T-helper 17 cell (primary cell): ENCODE measurements around the gene WNT9A. TPM values are rescaled to one million over a fixed set of nuclear protein-coding genes. Genes with fewer than 3 reads are reported as not detected.

Source experiments
- ATAC-seq: fragments of 150-1000 bp; cut with Tn5 transposase; 2 replicates; pipeline ENCODE4 v1.10.0; 2021; ENCODE audit warnings: mild to moderate bottlenecking, moderate library complexity
- DNase-seq, 3 donors: peaks; one replicate each; pipeline versions ENCODE4 v3.0.0 to v3.0.0-alpha.2; 2020 to 2021
- H3K9me3 ChIP-seq: one replicate; pipeline ENCODE4 v1.7.0; 2013; ENCODE audit warnings: low read length, mild to moderate bottlenecking; ENCODE audit not compliant: control insufficient read depth, poor library complexity, severe bottlenecking
- H3K27ac Mint-ChIP-seq: one replicate; pipeline ENCODE4 v1.8.0; 2022; ENCODE audit warnings: mild to moderate bottlenecking, moderate library complexity, mixed read lengths
- H3K27me3 Mint-ChIP-seq: one replicate; pipeline ENCODE4 v1.8.0; 2022; ENCODE audit warnings: mixed read lengths
- H3K36me3 Mint-ChIP-seq: one replicate; pipeline ENCODE4 v1.8.0; 2022; ENCODE audit warnings: low read depth, mixed read lengths
- H3K4me1 Mint-ChIP-seq: one replicate; pipeline ENCODE4 v1.8.0; 2022; ENCODE audit warnings: mild to moderate bottlenecking, mixed read lengths
- H3K4me3 Mint-ChIP-seq: one replicate; pipeline ENCODE4 v1.8.0; 2022; ENCODE audit warnings: mild to moderate bottlenecking, moderate library complexity, mixed read lengths
- total RNA-seq, 4 donors: library from RNA in 2 of 4; stranded (reverse) in 2 of 4; gene quantifications; one replicate each; pipeline ENCODE4 v1.2.3 and lab custom pipeline; 2022 to 2026

WNT9A gene
- total RNA-seq, 2 donors from 2014 or later, result 0.10 to 0.18 TPM

DNA sequence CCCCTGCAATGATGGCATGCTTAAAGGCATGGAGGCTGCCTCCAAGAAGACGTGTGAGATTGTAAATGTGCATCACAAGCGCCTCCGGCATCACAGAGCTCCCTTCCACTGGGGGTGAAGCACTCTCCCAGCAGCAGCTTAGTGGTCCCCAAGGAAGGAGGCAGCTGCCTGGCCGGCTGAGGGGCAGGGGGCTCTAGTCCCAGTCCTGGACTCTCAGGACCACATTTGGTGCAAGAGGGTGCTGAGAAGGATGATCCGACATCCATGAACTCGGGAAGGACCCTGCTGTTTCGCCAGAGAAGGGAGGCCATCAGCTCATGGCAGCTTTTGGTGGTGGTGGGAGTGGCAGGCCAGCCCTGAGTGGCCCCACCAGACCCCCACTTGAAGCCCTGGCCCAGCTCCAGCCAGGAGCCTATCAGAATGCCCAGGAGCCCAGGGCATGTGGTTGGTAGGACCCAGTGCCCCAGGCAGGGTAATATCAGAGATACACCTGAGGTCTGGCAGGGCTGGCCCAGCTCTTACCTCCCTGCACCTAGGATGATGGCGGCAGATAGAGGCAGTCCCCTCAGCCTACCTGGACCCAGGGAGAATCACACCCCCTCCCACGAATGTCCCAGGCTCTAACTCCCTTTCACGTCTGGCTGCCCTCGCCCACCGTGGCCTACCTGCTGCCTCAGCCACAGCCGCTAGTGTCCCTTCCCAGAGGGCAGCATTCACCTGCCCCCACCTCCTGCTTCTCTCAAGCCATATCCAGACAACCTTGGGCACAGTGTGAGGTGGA lies 2.4 kb upstream of the WNT9A start:
- Mint-ChIP-seq H3K36me3 (no peaks in the 10 kb centered on the region), H3K27me3 (peaks cover 37% of the 10 kb centered on the region), H3K4me3 (no peak overlapping the region), H3K4me1 (peaks cover 11% of the 10 kb centered on the region), H3K27ac (no peak overlapping the region)
- ATAC-seq (no peak), DNase-seq (no peak)
- H3K9me3 ChIP-seq, result no peaks in the 10 kb centered on the region

DNA sequence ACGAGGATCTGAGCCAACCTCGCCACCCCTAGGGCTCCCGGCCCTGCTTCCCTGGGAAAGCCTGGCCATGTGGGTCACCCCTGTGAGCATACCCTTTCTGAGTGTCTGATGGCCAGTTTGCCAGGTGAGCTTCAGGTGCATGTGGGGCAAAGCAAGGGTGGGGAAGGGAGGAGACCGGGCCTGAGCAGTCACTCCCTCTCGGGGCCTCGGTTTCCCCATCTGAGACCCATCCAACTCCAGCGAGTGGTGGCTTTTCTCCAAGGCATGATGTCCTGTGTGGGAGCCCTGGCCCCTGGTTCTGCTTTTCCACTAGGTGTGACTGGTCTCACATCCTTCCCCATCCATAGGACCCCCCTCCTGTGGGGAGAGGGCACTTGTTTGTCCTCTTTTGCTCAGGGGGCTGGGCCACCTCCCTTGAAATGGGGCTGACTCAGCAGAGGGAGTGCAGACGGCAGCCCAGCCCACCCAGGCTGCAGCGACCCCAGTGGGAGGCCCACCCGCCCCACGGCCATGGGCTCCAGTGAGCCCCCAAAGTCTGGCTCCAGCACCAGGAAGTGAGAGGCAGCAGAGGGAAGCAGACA lies 1.7 kb upstream of the WNT9A start:
- ATAC-seq, result no peak

DNA sequence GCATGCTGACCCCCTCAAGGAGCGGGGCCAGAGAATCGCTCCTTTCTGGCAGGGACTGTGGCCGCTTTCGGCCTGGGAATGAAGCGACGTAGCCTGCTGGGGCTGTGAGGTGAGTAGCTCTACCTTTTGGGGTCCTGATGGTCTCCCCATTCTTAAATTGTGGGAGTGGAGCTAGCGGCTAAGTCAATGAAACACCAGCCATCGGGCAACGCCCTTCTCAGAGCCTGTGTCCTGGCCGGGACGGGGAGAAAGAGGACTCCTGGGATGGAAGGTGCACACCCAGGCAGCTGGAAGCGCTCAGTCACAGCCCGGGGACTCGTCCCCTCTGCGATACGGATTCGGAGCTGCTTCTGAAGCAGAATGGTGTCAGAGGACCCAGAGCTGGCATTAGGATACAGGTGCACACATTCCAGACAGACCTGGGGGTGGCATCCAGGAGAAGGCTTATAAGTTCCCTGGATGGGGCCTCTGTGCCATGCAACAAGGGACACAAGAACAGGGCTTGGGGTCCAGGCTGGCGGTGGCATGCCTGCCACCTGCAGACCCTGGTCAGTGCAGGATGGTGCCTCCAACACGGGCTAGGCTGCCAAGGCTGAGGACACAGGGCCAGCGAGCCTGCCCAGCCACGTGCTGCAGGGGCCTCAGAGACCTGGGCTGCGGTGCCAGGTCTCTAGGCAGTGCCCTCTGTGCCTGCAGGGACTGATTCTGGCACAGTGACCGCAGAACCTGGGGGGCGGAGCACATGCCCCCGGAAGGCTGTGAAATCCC lies 945 bp upstream of the WNT9A start:
- no peaks in the 10 kb centered on the region for H3K9me3 ChIP-seq
- no peak for DNase-seq
- Mint-ChIP-seq H3K27ac (no peak overlapping the region), H3K36me3 (peaks cover 3% of the 10 kb centered on the region), H3K4me1 (peaks cover 10% of the 10 kb centered on the region), H3K27me3 (peaks cover 26% of the 10 kb centered on the region), H3K4me3 (peak overlapping the region; percentile 78)
- ATAC-seq, result no peak

More for the DNA sequence above, 1.7 kb upstream of the WNT9A start:
- Mint-ChIP-seq H3K4me3 (no peak overlapping the region), H3K27me3 (peaks cover 34% of the 10 kb centered on the region), H3K27ac (no peak overlapping the region), H3K4me1 (peaks cover 11% of the 10 kb centered on the region), H3K36me3 (no peaks in the 10 kb centered on the region)
- DNase-seq, result no peak
- H3K9me3 ChIP-seq, result no peaks in the 10 kb centered on the region

- ATAC-seq, result peak; percentile 6
- peak overlapping the region; percentile 87 for H3K4me3 Mint-ChIP-seq
- DNase-seq, result no peak
These were observed 401 bp downstream of the WNT9A start for GRCh38 chr1:227947386-227947675.

GRCh38 chr1:227946624-227947385 lies 927 bp downstream of the WNT9A start:
- Mint-ChIP-seq H3K36me3 (peaks cover 3% of the 10 kb centered on the region), H3K4me3 (peak overlapping the region; percentile 87), H3K27ac (no peak overlapping the region), H3K27me3 (peaks cover 19% of the 10 kb centered on the region), H3K4me1 (peaks cover 9% of the 10 kb centered on the region)
- DNase-seq, result peak; percentile 24 to 50 (median 42)
- ATAC-seq, result peak; percentile 73
- no peaks in the 10 kb centered on the region for H3K9me3 ChIP-seq

More at GRCh38 chr1:227947386-227947675, 401 bp downstream of the WNT9A start:
- H3K27me3 Mint-ChIP-seq, result peaks cover 19% of the 10 kb centered on the region
- peaks cover 3% of the 10 kb centered on the region for H3K36me3 Mint-ChIP-seq
- no peak overlapping the region for H3K27ac Mint-ChIP-seq
- H3K4me1 Mint-ChIP-seq, result peaks cover 9% of the 10 kb centered on the region
- no peaks in the 10 kb centered on the region for H3K9me3 ChIP-seq

- Mint-ChIP-seq H3K27me3 (peaks cover 19% of the 10 kb centered on the region), H3K27ac (no peak overlapping the region), H3K4me1 (peaks cover 9% of the 10 kb centered on the region), H3K36me3 (peaks cover 3% of the 10 kb centered on the region), H3K4me3 (peak overlapping the region; percentile 87)
- DNase-seq, result no peak
- peak; percentile 18 for ATAC-seq
- H3K9me3 ChIP-seq, result no peaks in the 10 kb centered on the region
These were observed 1.7 kb downstream of the WNT9A start for GRCh38 chr1:227945891-227946623.

GRCh38 chr1:227944931-227945890 lies 2.5 kb downstream of the WNT9A start:
- ATAC-seq, result no peak
- H3K27me3 Mint-ChIP-seq, result peaks cover 19% of the 10 kb centered on the region
- peaks cover 3% of the 10 kb centered on the region for H3K36me3 Mint-ChIP-seq
- no peak overlapping the region for H3K27ac Mint-ChIP-seq
- no peak for DNase-seq
- no peaks in the 10 kb centered on the region for H3K9me3 ChIP-seq
- no peak overlapping the region for H3K4me3 Mint-ChIP-seq
- peaks cover 9% of the 10 kb centered on the region for H3K4me1 Mint-ChIP-seq

GRCh38 chr1:227944090-227944930 lies 3.4 kb downstream of the WNT9A start:
- peaks cover 9% of the 10 kb centered on the region for H3K4me1 Mint-ChIP-seq
- no peak for ATAC-seq
- H3K27me3 Mint-ChIP-seq, result peaks cover 19% of the 10 kb centered on the region
- no peak for DNase-seq
- H3K9me3 ChIP-seq, result no peaks in the 10 kb centered on the region
- peak overlapping the region; percentile 53 for H3K4me3 Mint-ChIP-seq
- H3K36me3 Mint-ChIP-seq, result peaks cover 3% of the 10 kb centered on the region
- peak overlapping the region; percentile 70 for H3K27ac Mint-ChIP-seq

- H3K9me3 ChIP-seq, result no peaks in the 10 kb centered on the region
- peaks cover 13% of the 10 kb centered on the region for H3K27me3 Mint-ChIP-seq
- H3K27ac Mint-ChIP-seq, result peak overlapping the region; percentile 70
- no peak for DNase-seq
- peaks cover 9% of the 10 kb centered on the region for H3K4me1 Mint-ChIP-seq
- peak overlapping the region; percentile 53 for H3K4me3 Mint-ChIP-seq
- peaks cover 3% of the 10 kb centered on the region for H3K36me3 Mint-ChIP-seq
- ATAC-seq, result no peak
These were observed 4.2 kb downstream of the WNT9A start for GRCh38 chr1:227943381-227944089.

- ATAC-seq (no peak), DNase-seq (no peak)
- no peaks in the 10 kb centered on the region for H3K9me3 ChIP-seq
- H3K4me3 Mint-ChIP-seq, result no peak overlapping the region
- peaks cover 14% of the 10 kb centered on the region for H3K4me1 Mint-ChIP-seq
- no peak overlapping the region for H3K27ac Mint-ChIP-seq
- H3K36me3 Mint-ChIP-seq, result peaks cover 7% of the 10 kb centered on the region
- peaks cover 12% of the 10 kb centered on the region for H3K27me3 Mint-ChIP-seq
These were observed 4.9 kb downstream of the WNT9A start for GRCh38 chr1:227942716-227943261.
